Upper lobe of left lung (tissue), 4 donors: Measurements from ENCODE around the gene NLGN1.

Experiments used
- POLR2A ChIP-seq, 4 donors: fragments of 450-650 bp; IDR thresholded peaks; one replicate each; pipeline ENCODE4 v1.5.1; 2016 to 2017; ENCODE audit warnings: antibody characterized with exemption in 4 of 4, mild to moderate bottlenecking in 2 of 4
- POLR2AphosphoS5 ChIP-seq, 2 donors: sonication (generic); formaldehyde crosslinking; IDR thresholded peaks; one replicate each; pipeline ENCODE4 v1.5.1; 2017; ENCODE audit warnings: antibody characterized with exemption in 2 of 2
- TF ChIP-seq, protein P1 (sequence below), 6 experiments: fragments of 450-650 bp in 4 of 6; fragments of 200-600 bp in 2 of 6; sonication (generic) in 2 of 6; IDR thresholded peaks; one replicate each; pipeline ENCODE4 v1.5.1; 2016 to 2019; ENCODE audit warnings: antibody characterized with exemption in 6 of 6

DNA sequence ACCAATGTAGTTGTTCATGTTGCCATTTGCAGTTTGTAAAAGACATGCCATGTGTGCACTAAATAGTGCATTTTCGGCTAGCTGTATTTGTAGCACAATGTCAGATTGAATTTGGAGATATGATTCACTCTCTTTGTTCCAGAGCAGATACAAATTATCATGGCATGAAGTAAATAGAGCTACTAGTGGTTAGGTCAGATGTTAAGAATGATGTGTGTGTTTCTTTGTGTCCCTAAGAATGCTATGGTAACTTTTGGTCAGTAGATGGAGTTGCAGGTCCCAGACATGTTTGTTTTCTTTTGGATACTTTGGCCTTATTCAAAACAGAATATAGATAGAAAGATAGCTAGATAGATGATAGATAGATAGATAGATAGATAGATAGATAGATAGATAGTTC is 595.8 kb downstream of the NLGN1 start:
- TF ChIP-seq, protein P1, sequence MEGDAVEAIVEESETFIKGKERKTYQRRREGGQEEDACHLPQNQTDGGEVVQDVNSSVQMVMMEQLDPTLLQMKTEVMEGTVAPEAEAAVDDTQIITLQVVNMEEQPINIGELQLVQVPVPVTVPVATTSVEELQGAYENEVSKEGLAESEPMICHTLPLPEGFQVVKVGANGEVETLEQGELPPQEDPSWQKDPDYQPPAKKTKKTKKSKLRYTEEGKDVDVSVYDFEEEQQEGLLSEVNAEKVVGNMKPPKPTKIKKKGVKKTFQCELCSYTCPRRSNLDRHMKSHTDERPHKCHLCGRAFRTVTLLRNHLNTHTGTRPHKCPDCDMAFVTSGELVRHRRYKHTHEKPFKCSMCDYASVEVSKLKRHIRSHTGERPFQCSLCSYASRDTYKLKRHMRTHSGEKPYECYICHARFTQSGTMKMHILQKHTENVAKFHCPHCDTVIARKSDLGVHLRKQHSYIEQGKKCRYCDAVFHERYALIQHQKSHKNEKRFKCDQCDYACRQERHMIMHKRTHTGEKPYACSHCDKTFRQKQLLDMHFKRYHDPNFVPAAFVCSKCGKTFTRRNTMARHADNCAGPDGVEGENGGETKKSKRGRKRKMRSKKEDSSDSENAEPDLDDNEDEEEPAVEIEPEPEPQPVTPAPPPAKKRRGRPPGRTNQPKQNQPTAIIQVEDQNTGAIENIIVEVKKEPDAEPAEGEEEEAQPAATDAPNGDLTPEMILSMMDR (IDR thresholded peaks at IDR 0.05) = no peak
- no peak for TF ChIP-seq POLR2A (IDR thresholded peaks at IDR 0.05)
- no peak for TF ChIP-seq POLR2AphosphoS5 (IDR thresholded peaks at IDR 0.05)
